ENCODE measurements around the gene STK25.

GRCh38 chr2:241503776-241504392, 4.5 kb downstream of the STK25 start:
- TF ChIP-seq RARB (CRISPR knock-in tag; IDR thresholded peaks at IDR 0.05), result no peak
- TF ChIP-seq ZFP30 (CRISPR knock-in tag; IDR thresholded peaks at IDR 0.05), result no peak
- TF ChIP-seq TCF4 (CRISPR knock-in tag; IDR thresholded peaks at IDR 0.05; ENCODE audit: borderline replicate concordance), result no peak
- no peak for TF ChIP-seq PATZ1 (CRISPR knock-in tag; IDR thresholded peaks at IDR 0.05; ENCODE audit: borderline replicate concordance)
- no peak for TF ChIP-seq ESRRG (CRISPR knock-in tag; IDR thresholded peaks at IDR 0.05)
- no peak for TF ChIP-seq ZFP3 (CRISPR knock-in tag; IDR thresholded peaks at IDR 0.05)
- TF ChIP-seq TSHZ2 (CRISPR knock-in tag; IDR thresholded peaks at IDR 0.05), result no peak
- no peak for TF ChIP-seq GLIS3 (CRISPR knock-in tag; IDR thresholded peaks at IDR 0.05)
- no peak for TF ChIP-seq OSR1 (CRISPR knock-in tag; IDR thresholded peaks at IDR 0.05)
- TF ChIP-seq CREB5 (CRISPR knock-in tag; IDR thresholded peaks at IDR 0.05; ENCODE audit: low read depth), result no peak
- no peak for TF ChIP-seq POU6F1 (CRISPR knock-in tag; IDR thresholded peaks at IDR 0.05; ENCODE audit: borderline replicate concordance, low read depth)
- TF ChIP-seq ISL1 (CRISPR knock-in tag; IDR thresholded peaks at IDR 0.05), result no peak
- TF ChIP-seq TOX (CRISPR knock-in tag; IDR thresholded peaks at IDR 0.05; ENCODE audit: borderline replicate concordance), result no peak
